ENCODE data around the gene IL12RB2. TPM values are rescaled to one million over a fixed set of nuclear protein-coding genes. Genes with fewer than 3 reads are reported as not detected.

Gene IL12RB2
- total and polyA plus RNA-seq, 10 of the 15 experiments (the other 5 are each of a cell fraction or from before 2014, with no cell fraction given), result 0.15 to 1.1 (median 0.54) TPM; not detected in 1

DNA sequence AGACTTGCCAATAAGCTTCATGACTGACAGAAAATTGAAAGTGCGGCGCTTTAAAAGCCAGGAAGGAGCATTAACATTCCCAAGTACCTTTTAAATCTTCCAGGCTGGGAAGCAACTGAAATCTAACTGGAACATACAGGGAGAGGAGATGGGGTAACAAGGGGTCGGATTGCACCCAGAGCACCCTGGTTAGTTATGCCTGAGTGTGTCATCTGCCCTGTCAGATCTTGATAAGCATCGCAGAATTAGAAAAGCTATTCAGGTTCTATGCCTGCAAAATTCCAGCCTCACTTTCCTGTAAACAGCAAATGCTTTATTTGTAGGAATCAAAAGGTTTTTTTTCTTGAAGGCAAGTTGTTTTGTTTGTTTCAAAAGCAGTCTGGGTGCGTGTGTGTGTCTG, 64.0 kb downstream of the IL12RB2 start (continued):
- no peak for TF ChIP-seq ZNF622 (IDR thresholded peaks at IDR 0.05)
- no peak for TF ChIP-seq RUNX3 (IDR thresholded peaks at IDR 0.05; ENCODE audit: low read length)
- TF ChIP-seq, protein P1, sequence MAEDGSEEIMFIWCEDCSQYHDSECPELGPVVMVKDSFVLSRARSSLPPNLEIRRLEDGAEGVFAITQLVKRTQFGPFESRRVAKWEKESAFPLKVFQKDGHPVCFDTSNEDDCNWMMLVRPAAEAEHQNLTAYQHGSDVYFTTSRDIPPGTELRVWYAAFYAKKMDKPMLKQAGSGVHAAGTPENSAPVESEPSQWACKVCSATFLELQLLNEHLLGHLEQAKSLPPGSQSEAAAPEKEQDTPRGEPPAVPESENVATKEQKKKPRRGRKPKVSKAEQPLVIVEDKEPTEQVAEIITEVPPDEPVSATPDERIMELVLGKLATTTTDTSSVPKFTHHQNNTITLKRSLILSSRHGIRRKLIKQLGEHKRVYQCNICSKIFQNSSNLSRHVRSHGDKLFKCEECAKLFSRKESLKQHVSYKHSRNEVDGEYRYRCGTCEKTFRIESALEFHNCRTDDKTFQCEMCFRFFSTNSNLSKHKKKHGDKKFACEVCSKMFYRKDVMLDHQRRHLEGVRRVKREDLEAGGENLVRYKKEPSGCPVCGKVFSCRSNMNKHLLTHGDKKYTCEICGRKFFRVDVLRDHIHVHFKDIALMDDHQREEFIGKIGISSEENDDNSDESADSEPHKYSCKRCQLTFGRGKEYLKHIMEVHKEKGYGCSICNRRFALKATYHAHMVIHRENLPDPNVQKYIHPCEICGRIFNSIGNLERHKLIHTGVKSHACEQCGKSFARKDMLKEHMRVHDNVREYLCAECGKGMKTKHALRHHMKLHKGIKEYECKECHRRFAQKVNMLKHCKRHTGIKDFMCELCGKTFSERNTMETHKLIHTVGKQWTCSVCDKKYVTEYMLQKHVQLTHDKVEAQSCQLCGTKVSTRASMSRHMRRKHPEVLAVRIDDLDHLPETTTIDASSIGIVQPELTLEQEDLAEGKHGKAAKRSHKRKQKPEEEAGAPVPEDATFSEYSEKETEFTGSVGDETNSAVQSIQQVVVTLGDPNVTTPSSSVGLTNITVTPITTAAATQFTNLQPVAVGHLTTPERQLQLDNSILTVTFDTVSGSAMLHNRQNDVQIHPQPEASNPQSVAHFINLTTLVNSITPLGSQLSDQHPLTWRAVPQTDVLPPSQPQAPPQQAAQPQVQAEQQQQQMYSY (CRISPR knock-in tag; IDR thresholded peaks at IDR 0.05), result no peak
- no peak for TF ChIP-seq LARP7 (IDR thresholded peaks at IDR 0.05)
- TF ChIP-seq HCFC1 (IDR thresholded peaks at IDR 0.05; ENCODE audit: low read length), result no peak
- no peak for TF ChIP-seq HDAC6 (IDR thresholded peaks at IDR 0.05; ENCODE audit: unreplicated experiment)
- no peak for TF ChIP-seq MEF2B (IDR thresholded peaks at IDR 0.05; ENCODE audit: partially characterized antibody, poor library complexity, severe bottlenecking)
- TF ChIP-seq STAT3 (IDR thresholded peaks at IDR 0.05; ENCODE audit: low read depth, low read length), result no peak
- TF ChIP-seq, protein P2, sequence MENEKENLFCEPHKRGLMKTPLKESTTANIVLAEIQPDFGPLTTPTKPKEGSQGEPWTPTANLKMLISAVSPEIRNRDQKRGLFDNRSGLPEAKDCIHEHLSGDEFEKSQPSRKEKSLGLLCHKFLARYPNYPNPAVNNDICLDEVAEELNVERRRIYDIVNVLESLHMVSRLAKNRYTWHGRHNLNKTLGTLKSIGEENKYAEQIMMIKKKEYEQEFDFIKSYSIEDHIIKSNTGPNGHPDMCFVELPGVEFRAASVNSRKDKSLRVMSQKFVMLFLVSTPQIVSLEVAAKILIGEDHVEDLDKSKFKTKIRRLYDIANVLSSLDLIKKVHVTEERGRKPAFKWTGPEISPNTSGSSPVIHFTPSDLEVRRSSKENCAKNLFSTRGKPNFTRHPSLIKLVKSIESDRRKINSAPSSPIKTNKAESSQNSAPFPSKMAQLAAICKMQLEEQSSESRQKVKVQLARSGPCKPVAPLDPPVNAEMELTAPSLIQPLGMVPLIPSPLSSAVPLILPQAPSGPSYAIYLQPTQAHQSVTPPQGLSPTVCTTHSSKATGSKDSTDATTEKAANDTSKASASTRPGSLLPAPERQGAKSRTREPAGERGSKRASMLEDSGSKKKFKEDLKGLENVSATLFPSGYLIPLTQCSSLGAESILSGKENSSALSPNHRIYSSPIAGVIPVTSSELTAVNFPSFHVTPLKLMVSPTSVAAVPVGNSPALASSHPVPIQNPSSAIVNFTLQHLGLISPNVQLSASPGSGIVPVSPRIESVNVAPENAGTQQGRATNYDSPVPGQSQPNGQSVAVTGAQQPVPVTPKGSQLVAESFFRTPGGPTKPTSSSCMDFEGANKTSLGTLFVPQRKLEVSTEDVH (IDR thresholded peaks at IDR 0.05; ENCODE audit: low read depth, partially characterized antibody), result no peak
- no peak for TF ChIP-seq FOXM1 (IDR thresholded peaks at IDR 0.05; ENCODE audit: low read depth, low read length)
